ENCODE data around the gene CDK11B. TPM values are rescaled to one million over a fixed set of nuclear protein-coding genes. Genes with fewer than 3 reads are reported as not detected.

Gene CDK11B
- total and polyA plus RNA-seq, 2 experiments from 2014 or later, result 22.4 to 76.7 TPM

DNA sequence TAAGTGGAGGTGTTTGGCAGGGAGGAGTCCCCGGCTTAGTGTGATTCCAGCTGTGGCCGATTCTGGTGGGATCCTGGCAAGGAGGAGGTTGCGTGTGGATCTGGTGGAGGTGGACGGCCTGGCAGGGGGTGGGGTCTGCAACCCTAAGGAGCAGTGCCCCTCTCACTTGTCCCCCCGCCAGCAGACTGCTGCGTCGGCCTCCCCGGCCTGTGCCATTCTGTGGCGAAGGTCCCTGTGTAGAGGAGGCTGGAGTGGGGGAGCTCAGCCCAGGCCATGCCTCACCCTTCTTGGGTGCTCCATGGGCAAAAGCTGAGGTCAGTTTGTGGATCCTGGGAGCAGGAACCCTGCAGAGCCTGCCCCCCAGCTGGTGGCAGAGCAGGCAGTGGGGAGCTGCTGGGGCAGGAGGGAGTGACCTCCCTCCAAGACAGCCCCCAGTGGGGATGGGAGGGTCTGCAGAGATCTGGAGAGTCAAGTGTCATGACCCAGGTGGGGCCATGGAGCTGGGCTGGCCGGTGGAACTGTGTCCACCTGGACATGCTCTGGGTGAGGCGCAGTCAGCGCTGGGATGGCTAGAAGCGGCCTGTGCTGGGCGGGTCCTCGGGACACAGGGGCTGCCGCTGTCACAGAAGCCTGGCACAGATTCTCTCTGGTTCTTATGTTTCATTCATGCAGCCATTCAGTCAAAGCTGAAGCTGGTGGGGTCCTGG, 38.2 kb downstream of the CDK11B start:
- H2AFZ ChIP-seq, result no peak overlapping the region
- Mint-ChIP-seq H3K9me3 (no peaks in the 10 kb centered on the region; the same call in 2 of the 3 replicates), H3K4me1 (no peaks in the 10 kb centered on the region; the same call in 2 of the 3 replicates), H3K27ac (no peak overlapping the region), H3K27me3 (ENCODE audit: insufficient read depth, low read depth, poor library complexity) (peaks cover 16% of the 10 kb centered on the region), H3K4me3 (no peak overlapping the region), H3K36me3 (ENCODE audit: low read depth) (no peaks in the 10 kb centered on the region; the same call in 2 of the 3 replicates)
- no peak overlapping the region for H3K4me3 ChIP-seq
- no peaks in the 10 kb centered on the region for H3K27me3 ChIP-seq (ENCODE audit: insufficient read depth)
- no peaks in the 10 kb centered on the region; the same call in 1 of the 2 replicates for H3K79me2 ChIP-seq (replicated peaks; ENCODE audit: insufficient read depth)
- ATAC-seq (no peak), DNase-seq (ENCODE audit: low spot score) (no peak)
- peaks cover 5% of the 10 kb centered on the region for H4K20me1 ChIP-seq (replicated peaks; ENCODE audit: insufficient read depth)
- H3K36me3 ChIP-seq (ENCODE audit: insufficient read depth), result no peaks in the 10 kb centered on the region
- no peaks in the 10 kb centered on the region for H3K9me2 ChIP-seq (ENCODE audit: insufficient read depth)
- H3K27ac ChIP-seq (ENCODE audit: low read depth), result no peak overlapping the region
- no peaks in the 10 kb centered on the region; the same call in 1 of the 2 replicates for H3K4me1 ChIP-seq (ENCODE audit: insufficient read depth)
- no peaks in the 10 kb centered on the region; the same call in 1 of the 2 replicates for H3F3A ChIP-seq (replicated peaks; ENCODE audit: low read depth)
- no peak overlapping the region for H3K4me2 ChIP-seq
- TF ChIP-seq, protein P1, sequence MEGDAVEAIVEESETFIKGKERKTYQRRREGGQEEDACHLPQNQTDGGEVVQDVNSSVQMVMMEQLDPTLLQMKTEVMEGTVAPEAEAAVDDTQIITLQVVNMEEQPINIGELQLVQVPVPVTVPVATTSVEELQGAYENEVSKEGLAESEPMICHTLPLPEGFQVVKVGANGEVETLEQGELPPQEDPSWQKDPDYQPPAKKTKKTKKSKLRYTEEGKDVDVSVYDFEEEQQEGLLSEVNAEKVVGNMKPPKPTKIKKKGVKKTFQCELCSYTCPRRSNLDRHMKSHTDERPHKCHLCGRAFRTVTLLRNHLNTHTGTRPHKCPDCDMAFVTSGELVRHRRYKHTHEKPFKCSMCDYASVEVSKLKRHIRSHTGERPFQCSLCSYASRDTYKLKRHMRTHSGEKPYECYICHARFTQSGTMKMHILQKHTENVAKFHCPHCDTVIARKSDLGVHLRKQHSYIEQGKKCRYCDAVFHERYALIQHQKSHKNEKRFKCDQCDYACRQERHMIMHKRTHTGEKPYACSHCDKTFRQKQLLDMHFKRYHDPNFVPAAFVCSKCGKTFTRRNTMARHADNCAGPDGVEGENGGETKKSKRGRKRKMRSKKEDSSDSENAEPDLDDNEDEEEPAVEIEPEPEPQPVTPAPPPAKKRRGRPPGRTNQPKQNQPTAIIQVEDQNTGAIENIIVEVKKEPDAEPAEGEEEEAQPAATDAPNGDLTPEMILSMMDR (conservative IDR thresholded peaks at IDR 0.05; ENCODE audit: low read depth in 2 of 2), result no peak
- TF ChIP-seq STAT1 (IDR thresholded peaks at IDR 0.05; ENCODE audit: unreplicated experiment) (no peak), NANOG (IDR thresholded peaks at IDR 0.05; ENCODE audit: borderline replicate concordance) (no peak)
- TF ChIP-seq, protein P2, sequence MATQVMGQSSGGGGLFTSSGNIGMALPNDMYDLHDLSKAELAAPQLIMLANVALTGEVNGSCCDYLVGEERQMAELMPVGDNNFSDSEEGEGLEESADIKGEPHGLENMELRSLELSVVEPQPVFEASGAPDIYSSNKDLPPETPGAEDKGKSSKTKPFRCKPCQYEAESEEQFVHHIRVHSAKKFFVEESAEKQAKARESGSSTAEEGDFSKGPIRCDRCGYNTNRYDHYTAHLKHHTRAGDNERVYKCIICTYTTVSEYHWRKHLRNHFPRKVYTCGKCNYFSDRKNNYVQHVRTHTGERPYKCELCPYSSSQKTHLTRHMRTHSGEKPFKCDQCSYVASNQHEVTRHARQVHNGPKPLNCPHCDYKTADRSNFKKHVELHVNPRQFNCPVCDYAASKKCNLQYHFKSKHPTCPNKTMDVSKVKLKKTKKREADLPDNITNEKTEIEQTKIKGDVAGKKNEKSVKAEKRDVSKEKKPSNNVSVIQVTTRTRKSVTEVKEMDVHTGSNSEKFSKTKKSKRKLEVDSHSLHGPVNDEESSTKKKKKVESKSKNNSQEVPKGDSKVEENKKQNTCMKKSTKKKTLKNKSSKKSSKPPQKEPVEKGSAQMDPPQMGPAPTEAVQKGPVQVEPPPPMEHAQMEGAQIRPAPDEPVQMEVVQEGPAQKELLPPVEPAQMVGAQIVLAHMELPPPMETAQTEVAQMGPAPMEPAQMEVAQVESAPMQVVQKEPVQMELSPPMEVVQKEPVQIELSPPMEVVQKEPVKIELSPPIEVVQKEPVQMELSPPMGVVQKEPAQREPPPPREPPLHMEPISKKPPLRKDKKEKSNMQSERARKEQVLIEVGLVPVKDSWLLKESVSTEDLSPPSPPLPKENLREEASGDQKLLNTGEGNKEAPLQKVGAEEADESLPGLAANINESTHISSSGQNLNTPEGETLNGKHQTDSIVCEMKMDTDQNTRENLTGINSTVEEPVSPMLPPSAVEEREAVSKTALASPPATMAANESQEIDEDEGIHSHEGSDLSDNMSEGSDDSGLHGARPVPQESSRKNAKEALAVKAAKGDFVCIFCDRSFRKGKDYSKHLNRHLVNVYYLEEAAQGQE (IDR thresholded peaks at IDR 0.05; ENCODE audit: unreplicated experiment), result no peak

DNA sequence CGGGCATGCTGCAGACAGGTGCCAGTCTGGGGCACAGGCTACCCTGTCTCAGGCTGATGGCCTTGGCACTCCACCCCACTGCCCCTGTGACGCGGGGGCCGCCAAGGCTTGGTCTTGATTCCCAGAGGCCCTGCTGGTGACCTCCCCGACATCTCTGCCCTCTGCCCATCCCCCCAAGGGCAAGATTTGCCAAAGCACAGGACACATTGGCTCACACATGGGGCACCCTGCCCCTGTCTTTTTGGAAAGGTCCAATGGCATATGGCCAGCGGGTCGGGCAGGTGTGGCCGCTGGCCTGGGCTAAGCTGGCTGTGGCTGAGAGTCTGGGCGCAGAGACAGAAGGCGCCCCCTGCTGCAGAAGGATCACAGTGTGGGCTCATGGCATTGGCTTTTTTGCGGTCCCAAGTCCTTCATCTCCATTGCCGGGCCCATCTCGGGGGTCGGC, 38.9 kb downstream of the CDK11B start:
- no peaks in the 10 kb centered on the region for H3K9me2 ChIP-seq (ENCODE audit: insufficient read depth)
- H3K27me3 ChIP-seq (ENCODE audit: insufficient read depth), result no peaks in the 10 kb centered on the region
- H2AFZ ChIP-seq, result no peak overlapping the region
- DNase-seq (ENCODE audit: low spot score) (peak; percentile 80), ATAC-seq (peak; percentile 45)
- no peaks in the 10 kb centered on the region for H3K36me3 ChIP-seq (ENCODE audit: insufficient read depth)
- peaks cover under 1% of the 10 kb centered on the region; the same call in 1 of the 2 replicates for H3K79me2 ChIP-seq (replicated peaks; ENCODE audit: insufficient read depth)
- H3K4me1 ChIP-seq (ENCODE audit: insufficient read depth), result no peaks in the 10 kb centered on the region; the same call in 1 of the 2 replicates
- no peaks in the 10 kb centered on the region; the same call in 1 of the 2 replicates for H3F3A ChIP-seq (replicated peaks; ENCODE audit: low read depth)
- no peaks in the 10 kb centered on the region; the same call in 2 of the 3 replicates for H3K9me3 Mint-ChIP-seq
- H3K27me3 Mint-ChIP-seq (ENCODE audit: insufficient read depth, low read depth, poor library complexity), result peaks cover 16% of the 10 kb centered on the region
- no peak overlapping the region for H3K4me3 Mint-ChIP-seq
- no peak overlapping the region for H3K4me3 ChIP-seq
- H3K36me3 Mint-ChIP-seq (ENCODE audit: low read depth), result no peaks in the 10 kb centered on the region; the same call in 2 of the 3 replicates
- H3K27ac Mint-ChIP-seq, result no peak overlapping the region
- peaks cover 5% of the 10 kb centered on the region for H4K20me1 ChIP-seq (replicated peaks; ENCODE audit: insufficient read depth)
- H3K27ac ChIP-seq (ENCODE audit: low read depth), result no peak overlapping the region
- H3K4me2 ChIP-seq, result no peak overlapping the region
- TF ChIP-seq, protein P2 (IDR thresholded peaks at IDR 0.05; ENCODE audit: unreplicated experiment), result no peak
- TF ChIP-seq, protein P1 (conservative IDR thresholded peaks at IDR 0.05; ENCODE audit: low read depth in 2 of 2), result peak; percentile 61 to 81
- H3K4me1 Mint-ChIP-seq, result no peaks in the 10 kb centered on the region; the same call in 2 of the 3 replicates
